BLaER1 (cell line): ENCODE data around the gene ATP11B.

Source experiments
- H3K27ac ChIP-seq: shearing (Covaris generic); formaldehyde crosslinking; 2 replicates; pipeline ENCODE4 v1.8.1; 2022
- H3K27me3 ChIP-seq: shearing (Covaris generic); formaldehyde crosslinking; 2 replicates; pipeline ENCODE4 v1.8.1; 2022
- H3K36me3 ChIP-seq: shearing (Covaris generic); formaldehyde crosslinking; 2 replicates; pipeline ENCODE4 v1.8.1; 2022
- H3K4me1 ChIP-seq: shearing (Covaris generic); formaldehyde crosslinking; 2 replicates; pipeline ENCODE4 v1.8.1; 2022
- H3K4me2 ChIP-seq: shearing (Covaris generic); formaldehyde crosslinking; 2 replicates; pipeline ENCODE4 v1.8.1; 2022
- H3K4me3 ChIP-seq: shearing (Covaris generic); formaldehyde crosslinking; 2 replicates; pipeline ENCODE4 v1.8.1; 2022
- H3K9ac ChIP-seq: shearing (Covaris generic); formaldehyde crosslinking; 2 replicates; pipeline ENCODE4 v1.8.1; 2022
- H3K9me3 ChIP-seq: shearing (Covaris generic); formaldehyde crosslinking; 2 replicates; pipeline ENCODE4 v1.8.1; 2022
- H4K20me1 ChIP-seq: shearing (Covaris generic); formaldehyde crosslinking; 2 replicates; pipeline ENCODE4 v1.8.1; 2022
- Cebpa-rat ChIP-seq: shearing (Covaris generic); IDR thresholded peaks from 2 replicates; pipeline ENCODE4 v1.8.1; 2022

Gene ATP11B

GRCh38 chr3:182782149-182782548, 11.2 kb upstream of the ATP11B start:
- Histone ChIP-seq H3K27me3 (no peaks in the 10 kb centered on the region), H3K4me1 (peaks cover 13% of the 10 kb centered on the region), H3K4me2 (peak overlapping the region; percentile 19; the same call in 1 of the 2 replicates), H4K20me1 (no peaks in the 10 kb centered on the region), H3K36me3 (no peaks in the 10 kb centered on the region), H3K4me3 (no peak overlapping the region), H3K27ac (no peak overlapping the region), H3K9ac (no peak overlapping the region), H3K9me3 (peaks cover 6% of the 10 kb centered on the region)
- TF ChIP-seq Cebpa-rat = no peak

- Histone ChIP-seq H3K4me1 (peaks cover 13% of the 10 kb centered on the region), H3K9me3 (no peaks in the 10 kb centered on the region), H3K4me3 (no peak overlapping the region), H3K4me2 (no peak overlapping the region), H3K27me3 (no peaks in the 10 kb centered on the region), H3K27ac (no peak overlapping the region), H3K9ac (no peak overlapping the region), H4K20me1 (no peaks in the 10 kb centered on the region), H3K36me3 (no peaks in the 10 kb centered on the region)
- no peak for TF ChIP-seq Cebpa-rat
These were observed 10.2 kb upstream of the ATP11B start for GRCh38 chr3:182783106-182783505.

GRCh38 chr3:182784542-182784941, 8.8 kb upstream of the ATP11B start:
- Histone ChIP-seq H3K4me2 (no peak overlapping the region), H3K4me3 (no peak overlapping the region), H4K20me1 (no peaks in the 10 kb centered on the region), H3K36me3 (no peaks in the 10 kb centered on the region), H3K4me1 (peaks cover 27% of the 10 kb centered on the region), H3K27ac (no peak overlapping the region), H3K9ac (no peak overlapping the region), H3K27me3 (no peaks in the 10 kb centered on the region), H3K9me3 (no peaks in the 10 kb centered on the region)
- no peak for TF ChIP-seq Cebpa-rat

GRCh38 chr3:182785142-182785541, 8.2 kb upstream of the ATP11B start:
- no peaks in the 10 kb centered on the region for H3K9me3 ChIP-seq
- H4K20me1 ChIP-seq = no peaks in the 10 kb centered on the region
- no peak overlapping the region for H3K27ac ChIP-seq
- H3K4me2 ChIP-seq = no peak overlapping the region
- peaks cover 33% of the 10 kb centered on the region for H3K4me1 ChIP-seq
- H3K9ac ChIP-seq = no peak overlapping the region
- no peaks in the 10 kb centered on the region for H3K36me3 ChIP-seq
- no peak overlapping the region for H3K4me3 ChIP-seq
- H3K27me3 ChIP-seq = no peaks in the 10 kb centered on the region
- no peak for TF ChIP-seq Cebpa-rat

- Histone ChIP-seq H4K20me1 (no peaks in the 10 kb centered on the region), H3K4me2 (no peak overlapping the region), H3K9me3 (no peaks in the 10 kb centered on the region), H3K27me3 (no peaks in the 10 kb centered on the region), H3K36me3 (no peaks in the 10 kb centered on the region), H3K4me3 (no peak overlapping the region), H3K4me1 (peaks cover 35% of the 10 kb centered on the region), H3K9ac (no peak overlapping the region), H3K27ac (no peak overlapping the region)
- TF ChIP-seq Cebpa-rat = no peak
These were observed 7.5 kb upstream of the ATP11B start for GRCh38 chr3:182785756-182786155.

GRCh38 chr3:182786564-182787196, 6.6 kb upstream of the ATP11B start:
- no peaks in the 10 kb centered on the region for H3K36me3 ChIP-seq
- no peak for TF ChIP-seq Cebpa-rat
- H3K9ac ChIP-seq = no peak overlapping the region
- H3K4me3 ChIP-seq = no peak overlapping the region
- H4K20me1 ChIP-seq = no peaks in the 10 kb centered on the region
- H3K27me3 ChIP-seq = no peaks in the 10 kb centered on the region
- H3K4me2 ChIP-seq = no peak overlapping the region
- no peak overlapping the region for H3K27ac ChIP-seq
- peaks cover 34% of the 10 kb centered on the region for H3K4me1 ChIP-seq
- no peaks in the 10 kb centered on the region for H3K9me3 ChIP-seq

GRCh38 chr3:182787302-182788036, 5.8 kb upstream of the ATP11B start:
- no peaks in the 10 kb centered on the region for H3K9me3 ChIP-seq
- H3K4me3 ChIP-seq = no peak overlapping the region
- no peak for TF ChIP-seq Cebpa-rat
- H3K36me3 ChIP-seq = no peaks in the 10 kb centered on the region
- no peak overlapping the region for H3K4me2 ChIP-seq
- peaks cover 30% of the 10 kb centered on the region for H3K4me1 ChIP-seq
- no peak overlapping the region for H3K27ac ChIP-seq
- no peaks in the 10 kb centered on the region for H4K20me1 ChIP-seq
- no peaks in the 10 kb centered on the region for H3K27me3 ChIP-seq
- H3K9ac ChIP-seq = no peak overlapping the region

- Histone ChIP-seq H4K20me1 (peaks cover 3% of the 10 kb centered on the region; the same call in 1 of the 2 replicates), H3K9ac (no peak overlapping the region), H3K27ac (peak overlapping the region; percentile 36; the same call in 1 of the 2 replicates), H3K9me3 (no peaks in the 10 kb centered on the region), H3K36me3 (no peaks in the 10 kb centered on the region), H3K27me3 (no peaks in the 10 kb centered on the region), H3K4me2 (peak overlapping the region; percentile 77), H3K4me3 (no peak overlapping the region), H3K4me1 (peaks cover 29% of the 10 kb centered on the region)
- TF ChIP-seq Cebpa-rat = no peak
These were observed 3.9 kb upstream of the ATP11B start for GRCh38 chr3:182789371-182789770.

- Histone ChIP-seq H3K4me3 (no peak overlapping the region), H3K9me3 (no peaks in the 10 kb centered on the region), H4K20me1 (peaks cover 15% of the 10 kb centered on the region; the same call in 1 of the 2 replicates), H3K4me1 (peaks cover 40% of the 10 kb centered on the region), H3K36me3 (no peaks in the 10 kb centered on the region), H3K27me3 (no peaks in the 10 kb centered on the region), H3K27ac (no peak overlapping the region), H3K4me2 (no peak overlapping the region), H3K9ac (no peak overlapping the region)
- no peak for TF ChIP-seq Cebpa-rat
These were observed 2.7 kb upstream of the ATP11B start for GRCh38 chr3:182790612-182791011.

GRCh38 chr3:182793663-182794454, 555 bp downstream of the ATP11B start:
- peaks cover 39% of the 10 kb centered on the region for H3K4me1 ChIP-seq
- H4K20me1 ChIP-seq = peaks cover 48% of the 10 kb centered on the region
- H3K9ac ChIP-seq = peak overlapping the region; percentile 93
- no peaks in the 10 kb centered on the region for H3K27me3 ChIP-seq
- H3K9me3 ChIP-seq = no peaks in the 10 kb centered on the region
- TF ChIP-seq Cebpa-rat = no peak
- H3K4me2 ChIP-seq = peak overlapping the region; percentile 88
- no peaks in the 10 kb centered on the region for H3K36me3 ChIP-seq
- peak overlapping the region; percentile 92 for H3K27ac ChIP-seq
- peak overlapping the region; percentile 88 for H3K4me3 ChIP-seq
